ENCODE results near the gene FOXD4L4. TPM values are rescaled to one million over a fixed set of nuclear protein-coding genes. Genes with fewer than 3 reads are reported as not detected.
"Not testable (repeated sequence)": the region's sequence is repeated elsewhere in the genome, so short reads cannot be mapped to it uniquely, and the experiment has no call there.

The FOXD4L4 gene
- total RNA-seq, result 0.13 TPM in 1 of 2 replicates, not detected in the other

DNA sequence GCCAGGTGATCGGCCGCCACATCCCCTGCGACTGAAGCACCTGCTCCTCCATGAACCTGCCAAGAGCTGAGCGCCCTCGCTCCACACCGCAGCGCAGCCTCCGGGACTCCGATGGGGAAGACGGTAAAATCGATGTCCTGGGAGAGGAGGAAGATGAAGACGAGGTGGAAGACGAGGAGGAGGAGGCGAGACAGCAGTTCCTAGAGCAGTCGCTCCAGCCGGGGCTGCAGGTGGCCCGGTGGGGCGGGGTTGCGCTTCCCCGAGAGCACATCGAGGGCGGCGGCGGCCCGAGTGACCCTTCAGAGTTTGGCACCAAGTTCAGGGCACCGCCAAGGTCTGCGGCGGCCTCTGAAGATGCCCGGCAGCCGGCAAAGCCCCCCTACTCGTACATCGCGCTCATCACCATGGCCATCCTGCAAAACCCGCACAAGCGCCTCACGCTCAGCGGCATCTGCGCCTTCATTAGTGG, at the start of gene FOXD4L4:
Gene FOXD4L4 (plus strand): TSS at position 51 of the 469 bp plus-strand sequence. CDS start 0 bp downstream, at position 51.
- DNase-seq (ENCODE audit: low read depth in 2 of 2), result not testable (repeated sequence)

DNA sequence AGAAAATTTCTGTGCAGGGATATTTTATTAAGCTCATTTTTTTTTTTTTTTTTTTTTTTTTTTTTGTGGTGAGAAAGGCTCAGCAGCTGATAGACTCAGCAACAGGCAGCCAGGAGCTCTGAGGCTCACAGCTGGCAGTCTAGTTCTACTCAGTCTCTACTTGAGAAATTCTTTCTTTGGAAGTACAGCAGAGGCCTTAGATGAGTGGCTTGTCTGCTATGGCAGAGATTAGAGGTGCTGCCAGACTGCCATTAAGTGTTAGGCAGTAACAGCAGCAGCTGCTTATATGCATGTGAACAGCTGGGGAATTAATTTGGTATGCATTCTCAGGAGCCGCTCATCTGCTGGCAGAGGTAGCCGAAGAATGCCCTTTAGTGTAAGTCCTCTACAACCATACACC, 33.4 kb upstream of the FOXD4L4 start:
- not testable (repeated sequence) for DNase-seq (ENCODE audit: low read depth in 2 of 2)

DNA sequence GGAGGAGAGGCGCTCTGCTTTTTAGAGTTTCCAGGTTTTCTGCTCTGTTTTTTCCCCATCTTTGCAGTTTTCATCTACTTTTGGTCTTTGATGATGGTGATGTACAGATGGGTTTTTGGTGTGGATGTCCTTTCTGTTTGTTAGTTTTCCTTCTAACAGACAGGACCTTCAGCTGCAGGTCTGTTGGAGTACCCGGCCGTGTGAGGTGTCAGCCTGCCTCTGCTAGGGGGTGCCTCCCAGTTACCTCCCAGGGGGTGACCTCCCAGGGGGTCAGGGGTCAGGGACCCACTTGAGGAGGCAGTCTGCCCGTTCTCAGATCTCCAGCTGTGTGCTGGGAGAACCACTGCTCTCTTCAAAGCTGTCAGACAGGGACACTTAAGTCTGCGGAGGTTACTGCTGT, 22.5 kb upstream of the FOXD4L4 start:
- not testable (repeated sequence) for DNase-seq (ENCODE audit: low read depth in 2 of 2)

- not testable (repeated sequence) for DNase-seq (ENCODE audit: low read depth in 2 of 2)
Observed at GRCh38 chr9:65738133-65738532, 1.2 kb downstream of the FOXD4L4 start.

Other genes starting within 250 kb of the FOXD4L4 start
- 19.3 and 23.7 TPM in 2 replicates for gene ZNG1E, start 61.2 kb upstream of the FOXD4L4 start, total RNA-seq

Measured in dermis microvascular lymphatic vessel endothelial cell (primary cell).